ENCODE measurements around the gene IL17RA. TPM values are rescaled to one million over a fixed set of nuclear protein-coding genes. Genes with fewer than 3 reads are reported as not detected.
"Not testable (repeated sequence)": the region's sequence is repeated elsewhere in the genome, so short reads cannot be mapped to it uniquely, and the experiment has no call there.

The IL17RA gene
- total RNA-seq, 1 donor from 2014 or later = 16.9 TPM

DNA sequence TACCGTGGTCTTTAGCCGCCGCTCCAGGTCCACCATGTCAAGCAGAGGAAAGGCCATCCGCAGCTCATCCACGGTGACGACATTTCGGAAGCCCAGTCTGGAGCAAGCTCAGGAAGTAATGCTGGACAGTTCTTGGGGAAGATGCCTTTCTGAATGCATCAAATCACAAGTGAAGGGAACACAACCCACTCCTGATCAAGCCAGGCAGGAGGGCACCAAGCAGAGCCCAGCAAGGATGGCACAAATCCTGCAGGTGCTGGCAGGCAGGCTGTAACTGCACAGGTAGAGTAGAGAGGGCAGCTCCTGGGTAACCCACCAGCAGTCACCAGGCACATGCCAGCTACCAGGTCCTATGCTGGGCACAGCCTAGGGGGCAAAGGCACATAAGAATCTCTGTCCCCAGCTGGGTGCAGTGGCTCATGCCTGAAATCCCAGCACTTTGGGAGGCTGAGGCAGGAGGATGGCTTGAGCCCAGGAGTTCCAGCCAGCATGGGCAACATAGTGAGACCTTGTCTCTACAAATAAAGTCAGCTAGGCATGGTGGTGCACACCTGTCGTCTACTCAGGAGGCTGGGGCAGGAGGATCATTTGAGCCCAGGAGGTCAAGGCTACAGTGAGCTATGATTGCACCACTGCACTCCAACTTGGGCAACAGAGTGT, 60.4 kb downstream of the IL17RA start:
- DNase-seq = no peak
- H3K4me1 Mint-ChIP-seq (ENCODE audit: low read depth, unreplicated experiment) = peaks cover 4% of the 10 kb centered on the region
- H3K9me3 Mint-ChIP-seq (ENCODE audit: unreplicated experiment) = peaks cover 6% of the 10 kb centered on the region
- H3K27ac Mint-ChIP-seq (ENCODE audit: unreplicated experiment) = no peak overlapping the region
- no peak overlapping the region for H3K4me3 Mint-ChIP-seq (ENCODE audit: unreplicated experiment)
- TF ChIP-seq, protein P1, sequence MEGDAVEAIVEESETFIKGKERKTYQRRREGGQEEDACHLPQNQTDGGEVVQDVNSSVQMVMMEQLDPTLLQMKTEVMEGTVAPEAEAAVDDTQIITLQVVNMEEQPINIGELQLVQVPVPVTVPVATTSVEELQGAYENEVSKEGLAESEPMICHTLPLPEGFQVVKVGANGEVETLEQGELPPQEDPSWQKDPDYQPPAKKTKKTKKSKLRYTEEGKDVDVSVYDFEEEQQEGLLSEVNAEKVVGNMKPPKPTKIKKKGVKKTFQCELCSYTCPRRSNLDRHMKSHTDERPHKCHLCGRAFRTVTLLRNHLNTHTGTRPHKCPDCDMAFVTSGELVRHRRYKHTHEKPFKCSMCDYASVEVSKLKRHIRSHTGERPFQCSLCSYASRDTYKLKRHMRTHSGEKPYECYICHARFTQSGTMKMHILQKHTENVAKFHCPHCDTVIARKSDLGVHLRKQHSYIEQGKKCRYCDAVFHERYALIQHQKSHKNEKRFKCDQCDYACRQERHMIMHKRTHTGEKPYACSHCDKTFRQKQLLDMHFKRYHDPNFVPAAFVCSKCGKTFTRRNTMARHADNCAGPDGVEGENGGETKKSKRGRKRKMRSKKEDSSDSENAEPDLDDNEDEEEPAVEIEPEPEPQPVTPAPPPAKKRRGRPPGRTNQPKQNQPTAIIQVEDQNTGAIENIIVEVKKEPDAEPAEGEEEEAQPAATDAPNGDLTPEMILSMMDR (IDR thresholded peaks at IDR 0.05; ENCODE audit: partially characterized antibody, unreplicated experiment) = no peak
- peaks cover 9% of the 10 kb centered on the region for H3K27me3 Mint-ChIP-seq (ENCODE audit: unreplicated experiment)
- peaks cover 5% of the 10 kb centered on the region for H3K36me3 Mint-ChIP-seq (ENCODE audit: unreplicated experiment)

DNA sequence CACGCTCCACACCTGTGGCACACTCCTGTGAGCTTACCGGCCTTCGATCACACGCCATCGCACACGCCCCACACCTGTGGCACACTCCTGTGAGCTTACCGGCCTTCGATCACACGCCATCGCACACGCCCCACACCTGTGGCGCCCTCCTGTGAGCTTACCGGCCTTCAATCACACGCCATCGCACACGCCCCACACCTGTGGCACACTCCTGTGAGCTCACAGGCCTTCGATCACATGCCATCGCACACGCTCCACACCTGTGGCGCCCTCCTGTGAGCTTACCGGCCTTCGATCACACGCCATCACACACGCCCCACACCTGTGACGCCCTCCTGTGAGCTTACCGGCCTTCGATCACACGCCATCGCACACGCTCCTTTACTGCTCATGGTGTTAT, 62.7 kb downstream of the IL17RA start:
- not testable (repeated sequence) for H3K27me3 Mint-ChIP-seq (ENCODE audit: unreplicated experiment); H3K9me3 Mint-ChIP-seq (ENCODE audit: unreplicated experiment); H3K4me3 Mint-ChIP-seq (ENCODE audit: unreplicated experiment); H3K36me3 Mint-ChIP-seq (ENCODE audit: unreplicated experiment); DNase-seq; H3K27ac Mint-ChIP-seq (ENCODE audit: unreplicated experiment); H3K4me1 Mint-ChIP-seq (ENCODE audit: low read depth, unreplicated experiment)

DNA sequence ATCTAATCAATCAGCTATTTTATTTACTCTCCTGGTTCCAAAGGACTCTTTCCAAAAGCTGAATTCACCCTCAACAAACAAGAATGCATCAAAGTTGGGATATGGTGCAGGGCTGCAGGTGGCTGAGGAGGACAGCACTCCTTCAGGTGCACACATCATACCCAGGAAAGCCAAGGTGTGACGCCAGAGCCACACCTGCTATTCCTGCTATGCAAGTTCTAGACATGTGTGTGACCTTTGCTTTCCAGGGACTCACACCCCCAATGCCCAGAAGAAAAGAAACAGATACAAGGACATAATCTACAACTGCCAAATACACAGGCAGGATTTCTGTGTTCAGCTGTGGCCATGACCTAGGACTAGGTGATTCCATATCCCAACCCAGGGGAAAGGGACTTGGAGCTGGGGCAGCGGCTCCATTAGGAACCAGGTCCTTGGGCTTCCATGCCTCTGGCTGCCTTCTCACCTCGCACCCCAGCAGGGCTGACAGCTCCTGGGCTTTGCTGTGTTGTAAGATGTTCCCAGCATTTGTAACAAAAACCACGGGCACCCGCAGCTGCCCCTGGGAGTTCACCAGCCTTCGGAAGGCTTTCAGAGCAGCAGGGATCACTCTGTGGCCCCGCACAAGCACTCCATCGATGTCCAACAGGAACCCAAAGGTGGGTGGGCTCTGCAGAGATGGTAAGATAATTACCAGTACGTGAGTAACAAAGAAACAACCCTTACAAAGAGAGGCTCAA, 64.4 kb downstream of the IL17RA start:
- Mint-ChIP-seq H3K4me3 (ENCODE audit: unreplicated experiment) (no peak overlapping the region), H3K36me3 (ENCODE audit: unreplicated experiment) (peaks cover 5% of the 10 kb centered on the region), H3K9me3 (ENCODE audit: unreplicated experiment) (no peaks in the 10 kb centered on the region), H3K27me3 (ENCODE audit: unreplicated experiment) (peaks cover 5% of the 10 kb centered on the region), H3K27ac (ENCODE audit: unreplicated experiment) (no peak overlapping the region), H3K4me1 (ENCODE audit: low read depth, unreplicated experiment) (no peaks in the 10 kb centered on the region)
- TF ChIP-seq, protein P1 (IDR thresholded peaks at IDR 0.05; ENCODE audit: partially characterized antibody, unreplicated experiment) = no peak
- no peak for DNase-seq

DNA sequence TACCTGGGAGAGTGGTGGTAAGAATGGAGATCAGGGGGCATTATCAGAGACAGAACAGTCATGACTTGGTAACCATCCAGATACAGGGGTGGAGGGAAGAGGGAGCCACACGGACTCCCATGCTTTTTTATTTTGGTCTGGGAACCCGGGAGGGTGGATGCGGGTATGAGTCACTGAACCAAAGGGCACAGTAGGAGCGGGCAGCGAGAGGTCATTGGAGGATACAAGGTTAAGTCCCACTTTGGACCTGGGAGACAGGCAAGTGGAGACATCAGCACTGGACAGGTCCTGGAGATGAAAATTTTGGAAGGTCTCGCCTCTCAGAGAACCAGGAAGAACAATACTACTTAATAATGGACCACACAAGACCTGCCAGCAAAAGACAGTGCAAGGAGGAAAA, 67.5 kb downstream of the IL17RA start:
- Mint-ChIP-seq H3K9me3 (ENCODE audit: unreplicated experiment) (no peaks in the 10 kb centered on the region), H3K27ac (ENCODE audit: unreplicated experiment) (no peak overlapping the region)

DNA sequence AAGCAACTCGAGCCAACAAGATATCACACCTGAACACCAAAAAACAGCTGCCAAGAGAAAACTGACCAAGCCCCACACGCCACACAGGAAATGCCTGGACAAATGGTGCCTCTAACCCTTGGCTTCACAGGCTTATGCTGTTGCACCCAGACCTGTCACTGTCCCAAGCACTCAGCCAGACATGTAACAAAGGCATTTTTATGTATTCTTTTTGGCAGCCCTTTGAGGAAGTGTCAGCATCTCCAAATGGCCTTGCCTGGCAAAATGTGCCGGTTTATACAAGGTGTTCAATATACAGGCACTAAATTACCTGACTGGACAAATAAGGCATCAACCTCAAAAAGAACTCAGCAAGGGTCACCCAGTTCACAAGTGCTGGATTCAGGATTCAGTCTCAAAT, 68.2 kb downstream of the IL17RA start:
- Mint-ChIP-seq H3K4me3 (ENCODE audit: unreplicated experiment) (no peak overlapping the region), H3K4me1 (ENCODE audit: low read depth, unreplicated experiment) (no peaks in the 10 kb centered on the region), H3K9me3 (ENCODE audit: unreplicated experiment) (peaks cover under 1% of the 10 kb centered on the region), H3K27me3 (ENCODE audit: unreplicated experiment) (peaks cover 5% of the 10 kb centered on the region), H3K27ac (ENCODE audit: unreplicated experiment) (no peak overlapping the region), H3K36me3 (ENCODE audit: unreplicated experiment) (no peaks in the 10 kb centered on the region)
- no peak for DNase-seq
- TF ChIP-seq, protein P1 (IDR thresholded peaks at IDR 0.05; ENCODE audit: partially characterized antibody, unreplicated experiment) = no peak

More for the DNA sequence above, 67.5 kb downstream of the IL17RA start:
- H3K36me3 Mint-ChIP-seq (ENCODE audit: unreplicated experiment) = peaks cover 5% of the 10 kb centered on the region
- no peak overlapping the region for H3K4me3 Mint-ChIP-seq (ENCODE audit: unreplicated experiment)
- no peak for DNase-seq
- TF ChIP-seq, protein P1 (IDR thresholded peaks at IDR 0.05; ENCODE audit: partially characterized antibody, unreplicated experiment) = no peak
- H3K4me1 Mint-ChIP-seq (ENCODE audit: low read depth, unreplicated experiment) = no peaks in the 10 kb centered on the region
- H3K27me3 Mint-ChIP-seq (ENCODE audit: unreplicated experiment) = peaks cover 5% of the 10 kb centered on the region

Data from glutamatergic neuron (in vitro differentiated cells).